ENCODE measurements around the gene PTPRJ. TPM values are rescaled to one million over a fixed set of nuclear protein-coding genes. Genes with fewer than 3 reads are reported as not detected.

Gene PTPRJ
- total RNA-seq, 1 donor from 2014 or later, result 53.4 TPM

GRCh38 chr11:48093323-48093722, 113.0 kb downstream of the PTPRJ start:
- DNase-seq (ENCODE audit: low spot score), result no peak

GRCh38 chr11:48093795-48094642, 113.7 kb downstream of the PTPRJ start:
- peak; percentile 65 for DNase-seq (ENCODE audit: low spot score)

GRCh38 chr11:48094643-48095339, 114.4 kb downstream of the PTPRJ start:
- DNase-seq (ENCODE audit: low spot score), result no peak

GRCh38 chr11:48095779-48096470, 115.6 kb downstream of the PTPRJ start:
- DNase-seq (ENCODE audit: low spot score), result no peak

DNA sequence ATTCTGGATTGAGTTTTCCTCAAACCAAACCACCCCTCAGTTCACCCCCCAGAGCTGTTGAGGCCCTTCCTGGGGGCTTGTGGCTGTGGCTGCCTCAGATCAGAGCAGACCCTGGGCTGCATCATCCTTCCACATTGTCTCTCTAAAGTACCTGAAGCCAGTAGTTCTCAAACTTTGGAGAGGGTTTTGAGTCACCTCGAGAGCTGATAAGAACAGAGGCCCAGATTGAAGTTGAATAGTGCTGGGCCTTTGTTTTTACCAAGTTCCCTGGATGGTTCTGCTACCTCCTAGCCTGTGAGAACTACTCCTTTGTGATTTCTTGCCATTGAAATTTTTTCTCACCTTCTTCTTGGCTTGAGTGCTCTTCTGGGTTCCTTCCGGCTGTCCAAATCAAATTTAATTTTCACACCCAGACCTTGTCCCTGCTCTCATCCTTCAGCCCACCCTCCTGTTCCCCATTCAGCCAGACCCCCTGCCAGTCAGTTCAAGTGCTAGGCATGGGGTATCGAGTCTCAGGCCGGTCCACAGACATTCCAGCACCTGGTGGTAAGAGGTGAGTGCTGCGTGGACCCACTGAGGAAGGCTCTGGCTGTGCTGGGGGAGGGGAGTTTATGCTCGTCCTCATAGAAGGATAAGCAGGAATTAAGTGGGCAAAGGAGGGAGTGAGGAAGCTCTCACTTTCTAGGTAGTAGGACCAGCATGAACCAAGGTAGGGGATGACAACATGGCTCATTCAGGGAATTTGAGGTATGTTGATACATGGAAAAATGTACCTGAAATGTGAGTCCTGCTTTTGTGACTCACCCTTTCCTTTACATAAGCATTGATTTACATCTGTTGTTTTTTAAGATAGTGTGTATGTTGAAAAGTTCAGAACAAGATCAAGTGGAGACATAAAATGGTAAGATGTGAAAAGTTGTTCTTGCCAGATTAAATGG, 116.5 kb downstream of the PTPRJ start:
- DNase-seq (ENCODE audit: low spot score), result no peak

- no peak for DNase-seq (ENCODE audit: low spot score)
These were observed 117.7 kb downstream of the PTPRJ start for GRCh38 chr11:48098024-48098423.

DNA sequence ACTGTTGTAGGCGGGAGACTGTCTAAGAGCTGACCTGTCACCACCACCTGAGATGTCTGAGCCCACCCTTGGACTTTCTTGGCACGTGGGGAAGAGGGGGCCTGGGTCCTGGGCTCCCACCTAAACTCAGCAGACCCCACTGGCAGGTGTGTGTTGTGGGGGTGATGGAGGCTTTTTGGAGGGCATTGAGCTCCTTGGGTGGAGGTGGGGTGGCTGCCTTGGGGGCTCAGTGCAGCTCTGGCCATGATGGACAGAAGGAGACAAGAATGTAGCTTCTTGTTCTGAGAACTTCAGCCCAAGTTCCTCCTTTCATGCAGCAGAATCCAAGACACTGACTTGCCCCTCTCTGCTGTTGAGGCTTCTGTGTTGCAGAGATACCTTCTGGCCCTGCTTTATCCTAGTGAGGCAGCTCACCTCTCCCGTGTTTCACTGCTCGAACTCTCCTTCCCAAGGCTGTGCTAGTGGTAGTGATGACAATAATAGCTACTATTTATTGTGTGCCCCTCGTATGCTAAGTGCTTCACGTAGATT, 119.6 kb downstream of the PTPRJ start:
- no peak for DNase-seq (ENCODE audit: low spot score)

DNA sequence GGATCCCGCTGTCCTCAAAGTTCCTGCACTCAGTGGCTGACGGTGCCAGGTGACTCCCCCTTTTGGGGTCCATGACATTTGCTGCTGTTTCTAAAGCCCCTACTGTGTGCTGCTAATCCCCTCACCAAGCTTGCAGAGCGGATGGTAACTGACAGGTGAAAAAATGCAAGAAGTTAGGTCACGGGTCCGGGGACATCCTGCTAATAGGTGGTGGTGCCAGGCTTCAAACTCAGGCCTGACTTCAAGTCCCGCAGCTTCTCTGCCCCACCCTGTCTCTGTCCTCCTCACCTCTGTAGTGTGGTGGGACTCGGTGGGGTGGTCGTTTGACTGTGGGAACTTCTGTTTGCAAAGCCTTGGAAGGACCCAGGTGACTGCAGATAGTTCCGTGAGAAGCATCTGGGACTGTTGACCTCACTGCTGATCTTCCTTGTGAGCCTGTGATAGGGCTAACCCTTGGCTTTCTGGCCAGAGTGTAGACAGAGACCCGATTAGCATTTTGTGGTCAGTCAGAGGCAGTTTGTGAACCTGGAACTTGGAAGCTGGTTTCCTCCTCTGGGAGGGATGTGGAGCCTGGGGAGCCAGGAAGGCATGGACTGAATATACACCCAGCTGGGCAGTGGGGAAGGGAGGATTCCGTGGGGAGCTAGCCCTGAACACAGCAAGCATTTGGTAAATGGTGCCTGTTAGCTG, 120.8 kb downstream of the PTPRJ start:
- DNase-seq (ENCODE audit: low spot score), result no peak

DNA sequence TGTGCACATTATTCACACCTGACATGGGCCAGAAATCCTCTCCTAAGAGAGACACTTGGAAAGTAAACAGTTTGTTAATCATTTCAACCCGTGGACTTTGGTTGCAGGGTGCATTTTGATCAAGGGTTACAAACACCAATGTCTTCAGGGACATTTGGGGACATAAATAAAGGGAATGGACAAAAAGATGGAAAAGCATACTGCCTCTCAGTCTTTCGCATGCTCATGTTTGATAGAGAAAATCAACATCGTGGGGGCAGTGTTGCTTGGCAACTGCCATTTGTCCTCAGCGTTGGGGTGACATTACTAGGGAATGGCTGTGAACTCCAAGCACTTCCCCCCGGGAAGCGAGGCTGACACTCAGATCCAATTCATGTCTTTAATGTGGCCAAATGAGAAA, 121.6 kb downstream of the PTPRJ start:
- DNase-seq (ENCODE audit: low spot score), result no peak

GRCh38 chr11:48103621-48104567, 123.5 kb downstream of the PTPRJ start:
- DNase-seq (ENCODE audit: low spot score), result no peak

DNA sequence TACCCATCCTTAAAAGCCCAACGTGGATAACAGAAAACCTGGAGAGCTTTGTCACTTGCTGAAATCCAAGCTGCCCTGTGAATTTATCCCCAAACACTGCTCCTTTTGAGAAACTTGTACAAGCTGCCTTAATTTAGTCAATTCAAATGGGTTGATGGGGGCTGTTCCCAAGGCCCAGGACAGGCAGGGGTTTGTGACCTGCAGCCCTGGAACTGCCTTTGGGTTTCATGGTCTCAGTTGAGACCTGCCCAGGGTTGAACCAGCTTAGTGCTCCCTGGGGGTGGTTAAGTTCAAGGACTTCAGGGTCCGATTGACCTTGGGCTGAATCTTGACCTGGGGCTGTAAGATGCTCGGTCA, 124.2 kb downstream of the PTPRJ start:
- DNase-seq (ENCODE audit: low spot score), result no peak

DNA sequence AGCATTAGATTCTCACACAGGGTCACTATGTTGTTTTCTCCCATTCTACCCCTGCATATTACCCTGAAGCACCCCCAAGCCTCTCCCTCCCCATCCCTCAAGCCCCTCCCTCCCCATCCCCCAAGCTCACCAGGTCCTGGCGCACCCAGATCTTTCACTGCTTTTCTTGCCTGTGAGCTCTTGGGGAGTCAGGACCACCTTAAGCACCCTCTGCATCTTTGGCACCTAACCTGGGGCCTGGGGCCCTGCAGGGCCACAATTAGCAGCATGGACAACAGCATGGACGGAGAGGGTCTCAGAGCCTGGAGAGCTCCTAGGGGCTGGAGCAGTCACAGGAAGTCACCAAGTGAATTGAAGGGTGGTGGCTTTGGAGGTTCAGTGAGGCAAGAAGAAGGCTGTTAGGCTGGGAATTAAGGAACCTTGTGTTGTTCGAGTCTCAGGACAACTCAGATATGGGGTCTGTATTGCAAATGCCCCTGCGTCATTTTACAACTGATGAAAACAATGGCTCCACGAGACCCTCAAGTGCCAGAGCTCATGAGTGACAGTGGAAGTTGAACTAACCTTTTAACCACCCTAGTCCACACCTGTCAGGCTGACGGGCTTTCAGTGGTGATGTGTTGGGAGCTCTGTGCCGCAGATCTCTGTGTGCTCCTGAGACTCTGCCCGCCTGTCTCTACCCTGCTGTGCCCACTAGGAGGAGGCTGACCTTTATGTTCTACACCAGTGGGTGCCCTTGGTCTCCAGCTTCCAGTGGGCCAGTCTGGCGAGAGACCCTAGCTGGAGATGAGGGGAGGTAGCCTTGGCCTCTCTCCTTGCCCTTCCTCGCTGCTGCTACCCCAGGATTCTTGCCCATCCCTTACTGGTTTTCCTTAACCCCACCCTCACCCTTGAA, 125.0 kb downstream of the PTPRJ start:
- no peak for DNase-seq (ENCODE audit: low spot score)

- DNase-seq (ENCODE audit: low spot score), result no peak
These were observed 125.8 kb downstream of the PTPRJ start for GRCh38 chr11:48106166-48106565.

DNA sequence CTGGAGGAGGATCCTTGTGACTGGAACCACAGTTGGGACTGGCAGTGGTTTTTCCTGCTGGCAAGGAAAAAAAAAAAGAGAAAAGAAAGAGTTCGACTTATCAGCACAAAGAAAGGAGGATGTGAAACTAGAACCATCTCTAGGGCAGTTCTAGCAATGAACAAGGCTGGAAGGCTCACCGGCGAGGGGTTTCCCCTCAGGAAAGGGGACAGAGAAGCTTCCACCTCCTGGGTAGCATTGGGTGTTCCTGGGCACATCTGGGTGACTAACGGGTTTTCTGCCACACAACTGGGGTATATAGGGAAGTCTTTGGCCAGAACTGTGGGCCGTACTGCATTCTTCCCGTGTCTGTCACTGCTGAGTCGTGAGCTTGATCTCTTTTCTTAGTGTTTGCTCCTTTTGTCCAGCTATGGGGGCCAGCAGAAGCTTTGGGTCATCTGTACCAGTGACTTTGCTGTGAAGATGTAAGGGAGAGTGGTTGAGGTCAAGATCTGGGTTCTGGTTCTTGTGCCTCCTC, 126.9 kb downstream of the PTPRJ start:
- no peak for DNase-seq (ENCODE audit: low spot score)

DNA sequence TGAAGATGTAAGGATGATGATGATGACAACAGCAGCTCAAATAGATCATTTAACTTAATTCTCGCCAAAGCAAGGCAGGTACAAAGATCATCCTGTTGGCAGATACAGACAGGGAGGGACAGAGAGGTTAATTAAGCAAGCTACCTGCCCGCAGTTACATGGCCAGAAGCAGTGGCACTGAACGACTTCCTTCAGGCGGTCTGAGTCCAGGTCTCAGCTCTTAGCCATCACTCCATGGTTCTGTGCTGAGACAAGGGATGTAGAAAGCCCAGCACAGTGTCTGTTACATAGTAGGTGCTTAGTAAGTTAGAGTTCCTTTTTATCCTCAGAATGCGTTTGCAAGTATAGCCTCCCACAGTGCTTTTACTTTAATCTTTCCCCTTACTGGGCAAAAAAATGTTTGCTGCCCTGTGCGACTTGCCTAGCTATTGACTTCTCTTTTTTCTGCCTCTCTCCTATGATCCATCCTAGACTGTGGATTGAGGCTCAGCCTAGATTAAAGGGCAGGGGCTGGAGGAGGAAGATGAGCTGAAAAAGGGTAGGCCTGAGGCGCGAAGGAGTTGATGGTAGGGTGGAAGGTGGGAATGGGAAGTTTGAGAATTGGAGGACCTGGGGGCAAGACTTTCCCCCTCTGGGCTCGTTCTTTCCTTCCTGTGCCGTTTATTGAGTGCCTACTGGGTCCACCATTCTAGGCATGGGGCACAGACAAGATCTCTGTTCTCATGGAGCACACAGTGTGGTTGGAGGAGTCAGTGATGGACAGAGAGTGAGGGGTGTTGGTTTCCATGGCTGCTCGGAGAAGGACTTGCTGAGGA, 128.1 kb downstream of the PTPRJ start:
- DNase-seq (ENCODE audit: low spot score), result no peak

DNA sequence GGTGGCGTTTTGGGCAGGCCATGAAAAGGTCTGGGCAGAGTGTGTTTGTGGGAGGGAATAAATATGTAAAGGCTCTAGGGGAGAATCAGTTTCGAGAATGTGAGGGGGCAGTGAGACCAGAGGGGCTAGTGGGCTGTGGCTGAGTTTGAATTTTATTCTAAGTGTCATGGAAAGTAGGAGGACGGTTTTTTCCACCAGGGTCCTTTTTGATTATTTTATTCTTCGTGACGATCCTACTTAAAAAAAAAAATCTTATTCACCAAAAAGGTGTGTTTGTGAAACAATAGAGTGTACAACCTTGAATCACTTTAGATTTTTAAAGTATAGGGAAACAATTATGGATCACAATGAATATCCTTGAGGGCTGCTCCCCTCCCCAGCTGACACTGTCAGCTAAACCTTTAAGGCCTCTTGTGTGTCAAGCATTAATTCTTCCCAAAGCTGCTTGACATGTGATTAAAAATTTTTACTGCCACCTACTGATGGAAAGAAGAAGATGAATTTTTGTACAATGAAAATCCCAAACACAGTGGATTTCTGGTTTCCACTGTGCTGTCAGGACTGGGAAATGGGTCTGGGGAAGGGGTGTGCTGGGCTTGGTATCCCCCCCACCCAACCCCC, 128.8 kb downstream of the PTPRJ start:
- DNase-seq (ENCODE audit: low spot score), result no peak

DNA sequence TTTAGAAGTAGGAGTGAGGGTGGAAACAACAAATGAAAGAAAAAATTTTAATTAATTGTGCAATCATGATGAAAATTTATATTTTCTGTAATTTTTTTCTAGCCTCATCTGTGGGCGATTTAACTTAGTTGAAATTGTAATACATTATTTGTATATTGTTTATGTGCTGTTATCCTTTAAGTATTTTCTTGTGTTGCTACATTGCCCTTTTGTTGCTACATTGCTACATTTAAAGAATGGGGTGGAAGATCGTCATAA, 130.1 kb downstream of the PTPRJ start:
- DNase-seq (ENCODE audit: low spot score), result no peak

Data from mucosa of gallbladder (tissue), 1 donor.